Activated T-cell treated with anti-CD3 and anti-CD28 coated beads for 1 hour (primary cell): ENCODE data around the gene TMEM108.
"Not testable (repeated sequence)": the region's sequence is repeated elsewhere in the genome, so short reads cannot be mapped to it uniquely, and the experiment has no call there.

Experiments
- DNase-seq: peaks from one replicate; pipeline ENCODE4 v3.0.0-alpha.2; 2020; ENCODE audit warnings: low read depth

The TMEM108 gene

DNA sequence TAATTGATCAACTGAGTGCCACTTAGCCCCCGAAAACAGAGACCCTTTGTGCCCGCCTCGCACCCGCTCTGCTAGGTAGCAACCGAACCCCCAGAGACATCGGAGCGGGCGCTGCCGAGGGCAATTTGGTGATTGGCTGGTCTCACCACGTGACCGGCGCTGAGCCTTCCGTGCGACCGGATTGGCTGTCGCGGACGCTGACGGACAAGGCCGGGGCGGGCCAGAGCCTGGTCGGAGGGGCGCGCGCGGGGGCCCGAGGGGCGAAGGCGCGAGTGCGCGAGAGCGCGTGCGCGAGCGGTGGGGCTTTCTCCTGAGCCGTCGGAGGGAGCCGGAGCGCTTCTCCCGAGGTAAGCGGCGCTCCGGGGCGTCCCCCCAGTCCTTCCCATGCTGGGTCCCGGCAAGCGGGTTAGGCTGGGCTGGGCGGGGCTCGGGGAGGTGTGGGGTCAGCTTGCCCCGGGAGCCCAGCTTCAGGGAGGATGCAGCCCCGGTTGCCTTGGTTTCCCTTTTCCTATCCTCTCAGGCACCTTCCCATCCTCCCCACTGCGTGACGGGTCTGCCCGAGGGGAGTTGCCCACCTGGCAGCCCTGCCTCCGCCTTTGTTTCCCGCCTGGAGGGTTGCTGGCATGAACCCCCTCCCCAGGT, at the start of gene TMEM108:
TSS of gene TMEM108 (plus strand) at position 303 of the 642 bp plus-strand sequence.
- DNase-seq, result no peak

- no peak for DNase-seq
Observed at GRCh38 chr3:132995971-132996370, 42.2 kb upstream of the TMEM108 start.

DNA sequence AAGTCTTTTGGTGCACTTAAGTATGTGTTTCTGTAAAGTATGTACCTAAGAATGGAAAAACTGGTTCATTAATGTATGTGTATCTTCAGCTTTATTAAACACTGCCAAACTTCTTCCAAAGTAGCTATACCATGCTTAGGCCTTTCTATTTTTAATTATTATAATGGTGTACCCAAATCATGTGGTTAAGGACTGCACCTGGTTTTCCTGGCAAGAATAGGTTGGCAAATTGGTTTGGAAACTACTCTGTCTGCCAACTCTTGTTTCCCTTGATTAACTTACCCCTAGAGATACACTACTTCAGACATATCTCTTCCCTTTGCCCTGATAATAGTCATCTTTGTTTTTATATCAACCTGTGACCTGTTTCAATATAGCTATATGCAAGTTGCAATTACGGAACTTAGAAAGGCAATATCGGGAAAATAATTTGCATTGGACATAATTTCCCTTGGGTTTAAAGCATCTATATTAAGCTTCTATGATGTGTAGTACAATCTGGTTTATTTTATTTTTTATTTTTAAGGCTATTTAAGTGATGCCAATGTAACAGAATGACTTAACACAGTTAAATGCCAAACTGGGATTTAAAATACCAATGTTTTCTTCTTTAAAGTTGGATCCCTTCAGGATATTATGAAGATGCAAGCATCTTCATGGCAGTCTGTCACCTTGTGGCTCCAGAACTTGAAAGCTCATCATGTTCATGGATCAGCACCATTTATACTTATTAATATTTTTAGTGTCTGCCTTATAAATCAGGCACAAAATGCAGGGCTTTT, 40.6 kb upstream of the TMEM108 start:
- DNase-seq, result no peak

DNA sequence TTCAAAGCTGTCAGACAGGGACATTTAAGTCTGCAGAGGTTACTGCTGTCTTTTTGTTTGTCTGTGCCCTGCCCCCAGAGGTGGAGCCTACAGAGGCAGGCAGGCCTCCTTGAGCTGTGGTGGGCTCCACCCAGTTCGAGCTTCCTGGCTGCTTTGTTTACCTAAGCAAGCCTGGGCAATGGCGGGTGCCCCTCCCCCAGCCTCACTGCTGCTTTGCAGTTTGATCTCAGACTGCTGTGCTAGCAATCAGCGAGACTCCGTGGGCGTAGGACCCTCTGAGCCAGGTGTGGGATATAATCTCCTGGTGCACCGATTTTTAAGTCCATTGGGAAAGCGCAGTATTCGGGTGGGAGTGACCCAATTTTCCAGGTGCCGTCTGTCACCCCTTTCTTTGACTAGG, 33.2 kb upstream of the TMEM108 start:
- DNase-seq, result not testable (repeated sequence)

GRCh38 chr3:133007601-133008000, 30.6 kb upstream of the TMEM108 start:
- DNase-seq, result no peak

- DNase-seq, result no peak
Observed at GRCh38 chr3:133014325-133014724, 23.9 kb upstream of the TMEM108 start.

GRCh38 chr3:133015573-133015972, 22.6 kb upstream of the TMEM108 start:
- not testable (repeated sequence) for DNase-seq

GRCh38 chr3:133016838-133017309, 21.3 kb upstream of the TMEM108 start:
- DNase-seq, result no peak

GRCh38 chr3:133018921-133019320, 19.3 kb upstream of the TMEM108 start:
- no peak for DNase-seq

GRCh38 chr3:133021206-133021605, 17.0 kb upstream of the TMEM108 start:
- DNase-seq, result no peak

DNA sequence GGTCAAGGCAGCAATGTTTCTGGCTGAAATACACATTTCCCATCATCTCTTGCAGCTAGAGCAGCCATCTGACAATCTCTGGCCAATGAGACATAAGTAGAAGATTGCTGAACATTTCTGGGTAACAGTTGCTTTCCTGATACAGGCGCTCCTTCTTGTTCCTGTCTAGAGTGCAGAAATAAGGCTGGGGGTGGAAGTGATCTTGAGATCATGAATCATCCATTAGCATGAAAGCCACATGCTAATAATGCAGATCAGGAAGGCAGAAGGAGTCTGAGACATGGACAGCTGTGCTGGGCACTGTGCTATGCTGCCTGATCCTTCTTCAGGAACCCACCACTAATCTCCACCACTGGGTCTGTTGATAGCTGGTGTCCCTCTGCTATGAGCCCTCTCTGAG, 14.8 kb upstream of the TMEM108 start:
- no peak for DNase-seq

GRCh38 chr3:133025546-133025945, 12.6 kb upstream of the TMEM108 start:
- DNase-seq, result no peak

DNA sequence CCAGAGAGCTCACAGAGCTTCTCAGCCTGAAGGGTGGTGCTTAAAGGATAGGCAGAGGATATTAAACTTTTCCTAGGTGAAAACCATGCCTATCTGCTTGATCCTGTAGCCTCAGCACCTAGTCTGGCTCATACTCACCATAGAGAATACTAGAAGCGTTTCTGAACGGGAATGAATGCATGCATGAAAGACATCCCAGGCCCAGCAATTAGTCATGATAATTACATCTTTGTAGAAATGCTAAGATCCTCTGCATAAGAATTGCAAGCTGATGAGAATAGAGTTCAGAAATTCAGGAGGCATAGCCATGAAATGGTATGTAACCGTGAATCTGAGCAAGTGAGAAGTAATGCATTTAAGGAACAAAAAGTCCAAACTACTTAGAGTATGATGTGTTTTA, 5.9 kb upstream of the TMEM108 start:
- DNase-seq, result no peak

- DNase-seq, result no peak
Observed at GRCh38 chr3:133037436-133037835, 755 bp upstream of the TMEM108 start.

GRCh38 chr3:133038731-133039375, 662 bp downstream of the TMEM108 start:
- DNase-seq, result no peak

- DNase-seq, result no peak
Observed at GRCh38 chr3:133040696-133041523, 2.7 kb downstream of the TMEM108 start.

DNA sequence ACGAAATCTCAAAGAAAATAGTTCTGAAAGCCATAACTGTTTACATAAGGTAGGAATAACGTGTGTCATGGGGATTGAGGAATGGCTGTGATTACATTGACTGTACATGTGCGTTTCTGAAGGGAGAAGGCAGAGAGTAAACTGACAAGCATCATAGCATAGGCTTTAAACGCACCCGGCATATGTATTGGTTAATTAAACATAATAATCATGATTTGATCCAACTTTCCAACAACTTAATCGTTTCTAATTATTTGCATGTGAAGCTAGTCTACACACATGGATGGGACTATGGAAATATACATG, 3.3 kb downstream of the TMEM108 start:
- no peak for DNase-seq

- DNase-seq, result no peak
Observed at GRCh38 chr3:133042778-133043177, 4.6 kb downstream of the TMEM108 start.

GRCh38 chr3:133047980-133048379, 9.8 kb downstream of the TMEM108 start:
- no peak for DNase-seq

DNA sequence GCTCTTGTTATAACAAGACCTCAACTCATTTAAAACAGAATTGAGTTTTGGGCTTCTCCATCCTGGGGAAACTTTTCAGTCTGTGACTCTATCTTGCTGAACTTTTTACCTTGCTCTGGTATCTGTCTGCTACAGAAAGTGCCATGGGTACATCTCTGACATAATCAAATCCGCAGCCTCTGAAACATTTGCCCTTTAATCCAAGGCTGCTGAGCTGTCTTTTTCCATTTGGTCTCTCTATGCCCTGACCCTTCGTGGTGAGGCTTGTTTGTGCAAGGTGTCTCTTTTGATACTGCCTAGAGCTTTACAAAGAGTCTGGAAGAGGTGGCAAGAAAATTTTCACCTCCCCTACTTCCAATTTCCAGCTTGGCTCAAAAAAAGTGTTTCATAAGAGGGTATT, 11.3 kb downstream of the TMEM108 start:
- DNase-seq, result no peak

GRCh38 chr3:133050891-133051290, 12.7 kb downstream of the TMEM108 start:
- no peak for DNase-seq

GRCh38 chr3:133053532-133053931, 15.3 kb downstream of the TMEM108 start:
- DNase-seq, result no peak
